ENCODE results near the gene MED14. TPM values are rescaled to one million over a fixed set of nuclear protein-coding genes. Genes with fewer than 3 reads are reported as not detected.
"Not testable (repeated sequence)": the region's sequence is repeated elsewhere in the genome, so short reads cannot be mapped to it uniquely, and the experiment has no call there.

MED14 gene
- 52.7 and 55.5 TPM in 2 replicates for total RNA-seq
- long read RNA-seq, partial matches to known transcripts: 6 of 8 reads
- long read RNA-seq, other reads (novel, unspliced or antisense): 2 of 8 reads

- H3K27ac Mint-ChIP-seq (ENCODE audit: unreplicated experiment): peak within 1 kb of the TSS; percentile 98
- H3K9me3 Mint-ChIP-seq: no peaks in the 10 kb centered on the region
Measured at GRCh38 chrX:40735325-40736169, at the start of gene MED14. Gene MED14 (minus strand): TSS chrX:40735542. CDS start chrX:40735412, 130 bp downstream.

GRCh38 chrX:40784516-40785151, 49.3 kb upstream of the MED14 start:
- TF ChIP-seq CTCF (conservative IDR thresholded peaks at IDR 0.05): no peak
- no peak for DNase-seq (ENCODE audit: low read depth, low spot score)
- peaks cover 11% of the 10 kb centered on the region for H3K9me3 Mint-ChIP-seq
- no peaks in the 10 kb centered on the region for H3K36me3 Mint-ChIP-seq (ENCODE audit: low read depth)
- H3K27me3 Mint-ChIP-seq (ENCODE audit: low read depth): no peaks in the 10 kb centered on the region
- no peak overlapping the region for H3K4me3 Mint-ChIP-seq
- H3K4me1 Mint-ChIP-seq: no peaks in the 10 kb centered on the region
- no peak overlapping the region for H3K27ac Mint-ChIP-seq (ENCODE audit: unreplicated experiment)

More at GRCh38 chrX:40735325-40736169, at the start of gene MED14:
- Mint-ChIP-seq H3K4me3 (peak within 1 kb of the TSS; percentile 94), H3K4me1 (peaks cover 22% of the 10 kb centered on the region), H3K27me3 (ENCODE audit: low read depth) (no peaks in the 10 kb centered on the region), H3K36me3 (ENCODE audit: low read depth) (no peaks in the 10 kb centered on the region)
- peak; percentile 79 for DNase-seq (ENCODE audit: low read depth, low spot score)
- TF ChIP-seq CTCF (conservative IDR thresholded peaks at IDR 0.05): peak; percentile 67

GRCh38 chrX:40782644-40783259, 47.4 kb upstream of the MED14 start:
- H3K9me3 Mint-ChIP-seq; H3K27me3 Mint-ChIP-seq (ENCODE audit: low read depth); H3K36me3 Mint-ChIP-seq (ENCODE audit: low read depth); H3K4me1 Mint-ChIP-seq; H3K4me3 Mint-ChIP-seq; DNase-seq (ENCODE audit: low read depth, low spot score); H3K27ac Mint-ChIP-seq (ENCODE audit: unreplicated experiment): not testable (repeated sequence)

- peaks cover 2% of the 10 kb centered on the region for H3K9me3 Mint-ChIP-seq
Measured at GRCh38 chrX:40780951-40781350, 45.6 kb upstream of the MED14 start.

GRCh38 chrX:40780082-40780481, 44.7 kb upstream of the MED14 start:
- DNase-seq (ENCODE audit: low read depth, low spot score): no peak
- no peak overlapping the region for H3K4me3 Mint-ChIP-seq
- no peaks in the 10 kb centered on the region for H3K36me3 Mint-ChIP-seq (ENCODE audit: low read depth)
- no peaks in the 10 kb centered on the region for H3K27me3 Mint-ChIP-seq (ENCODE audit: low read depth)
- no peaks in the 10 kb centered on the region for H3K4me1 Mint-ChIP-seq
- H3K9me3 Mint-ChIP-seq: peaks cover 2% of the 10 kb centered on the region
- TF ChIP-seq CTCF (conservative IDR thresholded peaks at IDR 0.05): no peak
- no peak overlapping the region for H3K27ac Mint-ChIP-seq (ENCODE audit: unreplicated experiment)

More at GRCh38 chrX:40780951-40781350, 45.6 kb upstream of the MED14 start:
- no peaks in the 10 kb centered on the region for H3K36me3 Mint-ChIP-seq (ENCODE audit: low read depth)
- no peaks in the 10 kb centered on the region for H3K27me3 Mint-ChIP-seq (ENCODE audit: low read depth)
- H3K4me1 Mint-ChIP-seq: no peaks in the 10 kb centered on the region
- DNase-seq (ENCODE audit: low read depth, low spot score): no peak
- H3K27ac Mint-ChIP-seq (ENCODE audit: unreplicated experiment): no peak overlapping the region
- H3K4me3 Mint-ChIP-seq: no peak overlapping the region
- TF ChIP-seq CTCF (conservative IDR thresholded peaks at IDR 0.05): no peak

Measured in neural crest cell (in vitro differentiated cells).